Erythroblast (primary cell): ENCODE measurements around the gene UGGT1.
"Not testable (repeated sequence)": the region's sequence is repeated elsewhere in the genome, so short reads cannot be mapped to it uniquely, and the experiment has no call there.

ENCODE experiments used
- DNase-seq, 2 experiments: peaks; one replicate each; lab custom pipeline; 2025; lab: John Stamatoyannopoulos, UW
- GATA1 ChIP-seq: IDR thresholded peaks from 2 replicates; pipeline ENCODE4 v1.6.1; 2011; ENCODE audit warnings: low read depth, mild to moderate bottlenecking, control low read depth, low read length, moderate library complexity
- POLR2A ChIP-seq: IDR thresholded peaks from 2 replicates; pipeline ENCODE4 v1.6.1; 2011; ENCODE audit warnings: mild to moderate bottlenecking, low read length

Gene UGGT1

DNA sequence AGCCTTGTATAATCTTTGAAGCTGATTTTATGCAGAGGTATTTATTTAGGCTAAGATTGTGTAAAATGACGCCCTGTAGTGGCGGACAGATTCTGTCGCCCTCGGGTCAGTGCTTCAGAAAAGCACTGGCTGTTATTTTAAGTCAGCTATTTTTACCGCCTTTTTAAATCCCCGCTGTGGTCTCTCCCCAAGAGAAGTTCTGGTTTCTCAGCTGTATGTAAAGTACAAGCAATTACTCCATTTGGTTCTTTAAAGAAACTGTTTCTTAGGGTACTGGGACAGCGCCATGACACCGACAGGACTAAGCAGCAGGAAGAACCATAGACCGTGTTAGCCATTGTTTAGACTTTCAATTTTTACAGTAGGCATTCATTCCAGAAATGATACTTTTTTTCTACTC lies 65.0 kb downstream of the UGGT1 start:
- no peak for DNase-seq
- no peak for TF ChIP-seq GATA1
- no peak for TF ChIP-seq POLR2A

GRCh38 chr2:128156812-128157211 lies 65.8 kb downstream of the UGGT1 start:
- DNase-seq = no peak
- no peak for TF ChIP-seq GATA1
- no peak for TF ChIP-seq POLR2A

DNA sequence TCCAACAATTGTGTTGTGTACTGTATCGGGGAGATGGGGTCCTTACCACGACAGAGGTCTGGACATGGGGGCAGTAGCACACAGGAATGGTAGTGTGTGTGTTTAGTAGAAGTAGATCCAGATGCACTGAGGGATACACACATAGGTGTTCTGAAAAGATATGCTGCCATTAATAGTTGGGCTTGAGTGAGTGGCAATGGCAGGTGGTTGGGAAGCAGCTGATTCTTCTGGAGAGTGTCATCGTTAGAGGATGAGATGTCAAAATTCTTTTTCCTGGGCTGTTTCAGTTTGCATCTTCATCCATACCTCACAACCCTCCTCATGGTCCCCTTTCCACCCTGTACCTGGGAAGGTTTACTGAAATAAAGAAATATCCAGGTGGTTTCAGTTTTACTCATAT lies 66.6 kb downstream of the UGGT1 start:
- TF ChIP-seq POLR2A (no peak), GATA1 (no peak)
- DNase-seq = no peak

- no peak for TF ChIP-seq GATA1
- TF ChIP-seq POLR2A = no peak
- DNase-seq = no peak
These were observed 67.2 kb downstream of the UGGT1 start for GRCh38 chr2:128158176-128158575.

- TF ChIP-seq GATA1 (no peak), POLR2A (no peak)
- DNase-seq = no peak
These were observed 68.4 kb downstream of the UGGT1 start for GRCh38 chr2:128159437-128159836.

- TF ChIP-seq POLR2A = no peak
- DNase-seq = no peak
These were observed 69.7 kb downstream of the UGGT1 start for GRCh38 chr2:128160616-128161275.

GRCh38 chr2:128162266-128162665 lies 71.3 kb downstream of the UGGT1 start:
- TF ChIP-seq GATA1 = no peak
- TF ChIP-seq POLR2A = no peak
- no peak for DNase-seq

- no peak for TF ChIP-seq POLR2A
- no peak for TF ChIP-seq GATA1
- no peak for DNase-seq
These were observed 73.3 kb downstream of the UGGT1 start for GRCh38 chr2:128164311-128164710.

- TF ChIP-seq POLR2A = no peak
- no peak for TF ChIP-seq GATA1
- no peak for DNase-seq
These were observed 75.8 kb downstream of the UGGT1 start for GRCh38 chr2:128166746-128167353.

- DNase-seq = no peak
- TF ChIP-seq POLR2A (no peak), GATA1 (no peak)
These were observed 78.1 kb downstream of the UGGT1 start for GRCh38 chr2:128169094-128169493.

DNA sequence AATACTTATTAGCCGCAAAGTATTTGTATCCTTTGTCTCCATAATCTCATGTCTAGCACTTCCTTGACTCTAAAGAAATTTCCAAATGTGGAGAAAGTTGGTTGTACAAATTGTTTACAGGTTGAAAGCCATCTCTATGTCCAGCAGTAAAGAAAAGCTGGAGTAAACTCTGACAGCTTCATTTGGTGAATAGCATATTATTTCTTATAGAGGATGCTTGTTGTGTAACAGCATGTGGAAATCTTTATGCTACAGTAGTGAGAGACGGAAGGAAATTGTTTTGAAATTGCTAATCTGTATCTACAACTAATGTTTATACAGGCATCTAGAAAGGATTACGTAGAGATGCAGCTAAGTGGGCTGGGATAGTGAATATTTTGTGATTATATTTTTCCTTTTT lies 78.5 kb downstream of the UGGT1 start:
- DNase-seq = no peak
- TF ChIP-seq POLR2A (no peak), GATA1 (no peak)

DNA sequence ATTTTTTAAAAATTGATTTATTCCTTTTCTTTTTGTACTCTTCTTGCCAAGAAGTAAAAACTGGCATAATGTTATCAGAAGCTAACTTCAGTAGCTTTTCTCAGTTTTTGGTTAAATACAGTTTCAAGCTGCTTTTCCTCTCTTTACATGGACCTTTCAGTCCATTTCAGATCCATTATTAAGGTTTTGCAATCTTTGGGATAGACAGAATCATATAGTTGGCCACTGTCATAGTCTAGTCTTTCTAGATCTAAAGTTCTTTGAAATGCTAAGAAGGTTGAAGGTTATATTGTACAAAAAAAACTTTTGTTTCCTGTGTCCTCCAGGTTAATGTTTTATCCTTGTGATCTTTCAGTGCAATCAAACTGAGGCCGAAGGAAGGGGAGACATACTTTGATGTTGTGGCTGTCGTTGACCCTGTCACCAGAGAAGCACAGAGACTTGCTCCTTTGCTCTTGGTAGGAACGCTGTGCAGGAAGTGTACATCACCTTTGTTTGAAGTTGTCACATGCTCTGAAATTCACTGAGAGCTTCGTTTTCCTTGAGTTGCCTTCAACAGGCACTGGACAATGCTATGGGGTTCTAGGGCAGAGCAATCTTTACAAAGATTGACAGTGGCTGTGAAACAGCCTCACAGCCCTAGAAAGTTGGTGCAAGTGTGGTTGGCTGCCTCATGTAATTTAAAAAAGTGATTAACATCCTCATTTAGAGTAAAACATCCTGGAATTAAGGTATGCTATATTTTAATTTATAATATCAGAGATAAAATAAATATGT lies 79.1 kb downstream of the UGGT1 start:
- no peak for TF ChIP-seq POLR2A
- TF ChIP-seq GATA1 = no peak

GRCh38 chr2:128170776-128171175 lies 79.8 kb downstream of the UGGT1 start:
- no peak for DNase-seq
- TF ChIP-seq GATA1 (no peak), POLR2A (no peak)

More for the DNA sequence above, 79.1 kb downstream of the UGGT1 start:
- DNase-seq = no peak

DNA sequence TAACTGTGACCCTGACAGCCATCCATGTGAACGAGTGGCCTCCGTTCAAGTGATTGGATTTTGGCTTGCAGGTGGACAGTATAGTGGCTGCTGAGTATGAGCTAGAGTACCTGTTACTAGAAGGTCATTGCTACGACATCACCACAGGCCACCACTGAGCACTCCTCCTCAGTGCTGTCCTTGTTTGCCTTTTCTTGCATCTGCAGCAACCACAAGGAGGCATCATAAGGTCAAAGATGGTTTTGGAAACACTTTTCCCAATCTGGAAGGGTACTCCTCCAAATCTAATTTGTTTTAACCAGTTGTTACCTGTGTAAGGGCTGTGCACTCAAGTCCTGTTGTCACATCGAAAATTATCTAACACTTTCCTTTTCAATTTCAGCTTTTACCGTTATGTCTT lies 81.2 kb downstream of the UGGT1 start:
- no peak for DNase-seq
- TF ChIP-seq GATA1 = no peak
- TF ChIP-seq POLR2A = no peak

DNA sequence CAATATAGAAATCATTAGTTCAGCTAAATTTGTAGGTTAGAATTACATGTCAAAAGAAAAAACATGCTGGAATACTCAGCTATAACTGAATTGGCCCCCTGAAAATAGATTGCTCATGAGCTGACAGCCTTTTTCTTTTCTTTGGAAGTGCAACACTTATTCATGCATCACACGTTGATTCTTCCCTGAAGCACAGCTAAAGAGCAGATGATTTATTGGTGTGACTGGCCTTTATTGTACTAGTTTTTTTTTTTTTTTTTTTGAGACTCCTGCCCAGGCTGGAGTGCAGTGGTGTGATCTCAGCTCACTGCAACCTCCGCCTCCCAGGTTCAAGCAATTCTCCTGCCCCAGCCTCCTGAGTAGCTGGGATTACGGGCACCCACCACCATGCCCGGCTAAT lies 83.1 kb downstream of the UGGT1 start:
- DNase-seq = not testable (repeated sequence)
